GM19023 (cell line): Measurements from ENCODE around the gene PEX1.
"Not testable (repeated sequence)": the region's sequence is repeated elsewhere in the genome, so short reads cannot be mapped to it uniquely, and the experiment has no call there.

ENCODE experiments used
- ATAC-seq: cut with Tn5 transposase; IDR thresholded peaks from one replicate; pipeline ENCODE4 v1.9.1; 2021; ENCODE audit warnings: mild to moderate bottlenecking, moderate library complexity; ENCODE audit not compliant: unreplicated experiment

PEX1 gene

DNA sequence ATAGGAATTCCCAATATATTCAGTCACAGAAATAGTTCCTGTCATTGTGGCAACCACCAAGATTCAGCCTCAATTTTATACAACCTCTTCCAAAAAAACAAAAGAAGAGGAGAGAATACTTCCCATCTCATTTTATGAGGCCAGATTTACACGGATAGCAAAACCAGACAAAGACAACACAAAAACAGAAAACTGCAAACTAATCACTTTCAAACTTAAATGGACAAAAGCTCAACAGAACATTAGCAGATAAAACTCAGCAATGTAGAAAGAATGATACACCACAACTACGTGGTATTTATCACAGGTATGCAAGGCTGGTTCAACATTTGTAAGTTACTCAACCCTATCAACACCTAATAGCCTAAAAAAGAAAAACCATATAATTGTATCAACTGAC is 22.0 kb downstream of the PEX1 start:
- ATAC-seq: no peak

DNA sequence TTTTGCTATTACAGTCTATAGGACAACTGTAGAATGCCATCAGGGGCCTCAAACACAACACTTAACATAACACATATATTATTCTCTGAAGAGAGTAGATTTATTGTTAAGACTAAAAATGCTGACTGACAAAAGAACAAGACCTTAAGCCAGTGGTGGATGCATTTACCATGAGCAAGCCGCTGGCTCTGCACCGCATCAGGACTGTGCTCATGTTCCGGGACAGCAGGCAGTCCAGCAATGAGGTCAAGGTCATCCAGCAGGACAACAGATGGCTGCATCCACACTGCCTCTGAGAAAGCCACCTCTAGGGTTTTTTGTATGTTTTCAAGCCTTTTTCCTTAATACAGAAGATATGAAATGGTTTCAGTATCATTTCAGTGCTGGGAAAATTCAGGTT is 23.8 kb downstream of the PEX1 start:
- no peak for ATAC-seq

GRCh38 chr7:92503767-92504166 is 24.6 kb downstream of the PEX1 start:
- ATAC-seq: no peak

GRCh38 chr7:92498557-92498956 is 29.8 kb downstream of the PEX1 start:
- no peak for ATAC-seq

DNA sequence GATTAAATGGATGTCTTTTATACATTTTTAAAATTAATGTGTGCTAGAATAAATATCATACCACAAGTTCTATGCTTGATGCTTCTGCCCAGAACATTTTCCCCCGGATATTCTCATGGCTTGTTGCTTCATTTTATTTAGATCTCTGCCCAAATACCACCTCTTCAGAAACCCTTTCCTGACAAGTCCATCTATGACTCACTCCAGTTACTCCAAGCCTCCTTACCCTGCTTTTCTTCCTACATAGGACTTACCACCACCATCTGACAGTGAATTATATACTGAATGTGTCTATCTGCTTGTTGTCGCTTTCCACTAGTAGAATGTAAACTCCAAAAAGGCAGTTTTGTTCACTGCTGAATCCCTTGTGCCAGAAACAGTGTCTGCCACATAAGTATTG is 31.4 kb downstream of the PEX1 start:
- no peak for ATAC-seq

- ATAC-seq: no peak
Observed at GRCh38 chr7:92489634-92490033, 38.7 kb downstream of the PEX1 start.

GRCh38 chr7:92487804-92488203 is 40.5 kb downstream of the PEX1 start:
- no peak for ATAC-seq

DNA sequence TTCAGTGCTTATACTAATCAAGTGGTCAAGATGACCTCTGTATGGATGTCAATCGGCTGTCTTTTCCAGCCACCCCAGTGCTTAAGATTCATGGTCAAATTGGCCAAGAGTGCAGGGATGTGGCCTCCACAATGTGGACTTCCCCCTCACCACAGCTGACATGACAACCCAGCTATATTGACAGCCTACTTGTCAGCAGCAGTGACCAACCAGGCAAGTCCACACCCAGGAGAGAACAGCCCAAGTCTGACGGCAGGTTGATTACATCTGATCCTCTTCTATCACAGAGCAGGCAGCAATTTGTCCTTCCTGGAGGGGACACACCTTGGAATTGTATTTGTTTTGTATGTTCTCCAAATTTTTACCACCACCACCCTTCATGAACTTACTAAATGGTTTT is 42.3 kb downstream of the PEX1 start:
- no peak for ATAC-seq

DNA sequence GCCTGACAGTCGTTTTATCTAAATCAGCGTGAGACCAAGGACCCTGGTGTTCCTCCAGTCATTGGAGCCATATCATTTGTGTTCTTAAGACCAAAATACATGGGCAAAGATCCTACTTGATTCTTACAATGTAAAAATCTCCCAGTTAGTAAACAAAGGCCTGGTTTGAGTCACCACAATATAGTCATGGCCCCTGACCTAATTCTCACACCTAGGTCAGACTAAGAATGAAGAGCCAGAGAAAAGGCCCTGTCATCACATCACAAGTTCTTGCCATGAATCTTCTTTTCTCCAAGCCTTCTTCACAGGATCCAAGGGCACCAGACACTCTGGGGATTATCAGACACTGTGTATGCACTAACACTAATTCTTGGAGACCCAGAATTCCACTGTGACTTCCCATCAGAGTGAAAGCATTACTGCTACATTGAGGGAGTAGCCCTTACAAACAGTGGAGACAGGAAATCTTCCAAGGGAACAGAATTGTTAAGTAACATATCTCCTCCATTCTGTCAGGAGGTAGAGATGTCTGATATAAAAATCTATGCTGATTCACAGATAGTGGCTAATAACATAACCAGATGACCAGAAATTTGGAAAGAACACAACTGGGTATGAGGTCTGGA is 42.9 kb downstream of the PEX1 start:
- no peak for ATAC-seq

- ATAC-seq: not testable (repeated sequence)
Observed at GRCh38 chr7:92484226-92484625, 44.1 kb downstream of the PEX1 start.

DNA sequence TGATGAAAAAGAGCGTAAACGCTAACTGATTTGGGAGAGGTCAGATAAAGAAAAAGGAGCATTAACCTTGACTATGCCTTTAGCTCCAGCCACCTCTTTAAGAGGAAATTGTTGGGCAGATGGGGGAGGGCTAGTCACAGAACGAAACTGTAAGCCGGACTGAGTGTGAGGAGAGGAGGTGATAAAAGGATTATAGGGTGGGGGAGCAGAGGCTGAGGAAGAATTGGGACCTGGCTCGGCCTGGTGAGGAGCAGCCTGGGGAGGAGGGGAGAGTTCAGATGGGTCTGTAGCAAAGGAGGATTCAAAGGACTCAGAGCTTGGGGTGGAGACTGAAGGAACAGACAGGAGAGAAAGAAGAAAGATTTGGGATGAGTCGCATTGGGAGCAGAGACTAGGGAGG is 44.7 kb downstream of the PEX1 start:
- not testable (repeated sequence) for ATAC-seq

GRCh38 chr7:92479146-92479545 is 49.2 kb downstream of the PEX1 start:
- ATAC-seq: not testable (repeated sequence)

DNA sequence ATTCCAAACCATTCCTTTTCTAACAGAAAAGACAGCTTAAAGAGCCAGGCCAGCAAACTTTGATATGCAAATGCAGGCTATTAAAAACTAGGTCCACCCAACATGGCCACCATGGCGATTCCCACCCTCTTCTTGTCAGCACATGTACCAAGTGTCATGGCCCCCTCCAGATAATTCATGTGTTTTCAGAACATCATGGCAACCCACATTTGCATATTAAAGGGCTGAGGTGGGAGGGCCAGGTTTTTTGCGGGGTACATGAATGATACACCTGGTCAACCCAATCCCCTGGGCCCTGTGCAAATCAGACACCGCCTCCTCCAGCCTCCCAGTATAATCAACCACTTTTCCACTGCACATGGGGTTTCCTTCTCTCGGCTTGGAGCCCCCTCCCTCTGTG is 49.6 kb downstream of the PEX1 start:
- ATAC-seq: no peak

GRCh38 chr7:92478095-92478494 is 50.2 kb downstream of the PEX1 start:
- ATAC-seq: no peak

DNA sequence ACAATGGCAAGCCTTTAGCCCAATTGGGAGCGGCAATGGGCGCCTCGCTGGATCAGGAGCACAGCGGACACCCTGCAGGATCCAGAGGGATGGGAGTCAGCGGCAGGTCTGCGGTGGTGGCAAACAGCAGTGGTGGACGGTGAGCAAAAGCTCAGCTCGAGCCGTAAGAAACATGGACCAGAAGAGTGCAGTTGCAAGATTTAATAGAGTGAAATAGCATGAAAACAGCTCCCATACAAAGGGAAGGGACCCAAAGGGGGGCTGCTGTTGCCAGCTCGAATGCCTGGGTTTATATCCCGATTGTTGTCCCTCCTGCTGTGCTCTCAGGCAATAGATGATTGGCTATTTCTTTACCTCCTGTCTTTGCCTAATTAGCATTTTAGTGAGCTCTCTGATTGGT is 50.6 kb downstream of the PEX1 start, which contains the start of gene ERVW-1:
ERVW-1 (minus strand) TSS at position 266 of the 400 bp plus-strand sequence. CDS start 7,565 bp downstream, outside the sequence.
- ATAC-seq: not testable (repeated sequence)

- not testable (repeated sequence) for ATAC-seq
Observed at GRCh38 chr7:92475851-92476590, 52.3 kb downstream of the PEX1 start.

DNA sequence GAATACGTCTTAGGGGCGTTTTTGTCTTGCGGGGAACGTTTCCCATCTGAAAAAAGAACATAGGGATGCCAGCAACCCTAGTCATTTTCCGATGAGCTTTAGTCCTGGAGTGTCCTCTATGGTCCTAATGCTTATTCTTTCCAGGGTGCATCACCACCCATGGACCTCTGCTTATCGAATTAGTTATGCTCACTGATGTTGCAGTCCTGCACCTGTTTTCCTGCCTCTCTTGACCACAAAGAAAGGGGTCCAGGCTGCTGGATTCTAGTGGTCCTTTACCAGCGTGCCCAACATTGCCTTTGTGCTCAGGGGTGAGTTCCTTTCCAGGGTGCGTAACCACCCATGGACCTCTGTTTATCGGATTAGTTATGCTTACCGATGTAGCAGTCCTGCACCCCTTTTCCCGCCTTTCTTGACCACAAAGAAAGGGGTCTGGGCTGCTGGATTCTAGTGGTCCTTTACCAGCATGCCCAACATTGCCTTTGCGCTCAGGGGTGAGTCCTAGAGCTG is 53.0 kb downstream of the PEX1 start:
- not testable (repeated sequence) for ATAC-seq

- ATAC-seq: not testable (repeated sequence)
Observed at GRCh38 chr7:92473989-92474388, 54.3 kb downstream of the PEX1 start.

DNA sequence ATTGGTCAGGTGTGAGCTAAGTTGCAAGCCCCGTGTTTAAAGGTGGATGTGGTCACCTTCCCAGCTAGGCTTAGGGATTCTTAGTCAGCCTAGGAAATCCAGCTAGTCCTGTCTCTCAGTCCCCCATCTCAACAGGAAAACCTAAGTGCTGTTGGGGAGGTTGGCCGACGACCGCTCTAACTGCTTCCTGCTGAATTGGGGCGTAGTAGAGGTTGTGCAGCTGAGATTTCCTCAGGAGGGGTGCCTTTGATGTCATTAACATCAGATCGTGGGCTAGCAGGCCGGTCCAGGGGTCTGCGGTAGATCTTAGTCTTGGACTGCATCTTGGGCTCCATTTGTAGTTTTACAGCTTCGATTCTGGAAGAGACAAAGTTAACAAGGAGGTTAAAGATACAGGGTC is 59.7 kb downstream of the PEX1 start:
- ATAC-seq: not testable (repeated sequence)

- ATAC-seq: no peak
Observed at GRCh38 chr7:92466682-92467081, 61.6 kb downstream of the PEX1 start.

DNA sequence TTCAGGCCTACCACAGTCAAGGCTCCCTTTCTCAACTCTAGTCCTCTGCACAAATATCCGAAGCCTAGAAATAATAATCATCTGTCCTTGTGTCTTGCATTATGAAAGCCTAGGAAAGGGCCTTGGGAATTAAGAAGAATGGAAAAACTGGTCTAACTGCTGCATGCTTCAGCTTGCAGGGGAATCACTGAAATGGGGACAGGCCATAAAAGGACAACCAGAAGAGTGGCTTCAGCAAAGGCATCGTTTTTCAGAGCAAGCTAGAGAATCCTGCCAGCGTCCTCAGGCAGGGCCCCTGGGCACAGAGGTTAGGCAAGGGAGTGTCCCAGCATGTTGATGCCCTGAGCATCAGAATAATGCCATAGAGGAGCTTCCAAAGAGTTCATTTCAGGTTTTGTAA is 63.8 kb downstream of the PEX1 start:
- ATAC-seq: no peak

GRCh38 chr7:92462560-92462959 is 65.8 kb downstream of the PEX1 start:
- no peak for ATAC-seq
